Ramos (cell line): ENCODE results near the gene UBE2F.
"Not testable (repeated sequence)": the region's sequence is repeated elsewhere in the genome, so short reads cannot be mapped to it uniquely, and the experiment has no call there.

Source experiments
- in situ Hi-C: fragments of 300-500 bp; cut with MboI; formaldehyde crosslinking; loops from one replicate; pipeline ENCODE4 v1.14.3; 2022; ENCODE audit warnings: low sequenced_read_pairs; ENCODE audit not compliant: unreplicated experiment

Gene UBE2F

DNA sequence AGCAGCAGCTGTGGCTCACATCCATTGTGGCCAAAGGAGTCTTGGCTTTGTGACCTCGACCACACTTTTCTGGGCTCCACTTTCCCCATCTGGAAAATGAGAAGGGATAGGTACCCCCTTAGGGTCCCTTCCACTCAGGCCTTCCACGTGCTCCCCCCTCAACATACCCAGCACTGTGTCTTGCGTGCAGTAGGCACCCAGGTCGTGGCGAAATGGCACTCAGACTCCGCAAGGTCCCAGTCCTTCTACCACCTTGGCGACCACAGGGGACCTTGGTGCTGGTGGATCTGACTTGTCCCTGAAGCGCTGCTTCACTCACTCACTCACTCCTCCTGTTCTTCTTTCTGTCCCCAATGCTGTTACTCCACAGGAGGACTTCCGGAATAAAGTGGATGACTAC is 74.1 kb downstream of the UBE2F start:
- in situ Hi-C loops = no loop called here

- in situ Hi-C loops = no loop called here
These were observed 75.3 kb downstream of the UBE2F start for GRCh38 chr2:238042090-238042489.

GRCh38 chr2:238042849-238043584 is 76.2 kb downstream of the UBE2F start:
- in situ Hi-C loops = no loop called here

- in situ Hi-C loops = no loop called here
These were observed 77.0 kb downstream of the UBE2F start for GRCh38 chr2:238043851-238044250.

DNA sequence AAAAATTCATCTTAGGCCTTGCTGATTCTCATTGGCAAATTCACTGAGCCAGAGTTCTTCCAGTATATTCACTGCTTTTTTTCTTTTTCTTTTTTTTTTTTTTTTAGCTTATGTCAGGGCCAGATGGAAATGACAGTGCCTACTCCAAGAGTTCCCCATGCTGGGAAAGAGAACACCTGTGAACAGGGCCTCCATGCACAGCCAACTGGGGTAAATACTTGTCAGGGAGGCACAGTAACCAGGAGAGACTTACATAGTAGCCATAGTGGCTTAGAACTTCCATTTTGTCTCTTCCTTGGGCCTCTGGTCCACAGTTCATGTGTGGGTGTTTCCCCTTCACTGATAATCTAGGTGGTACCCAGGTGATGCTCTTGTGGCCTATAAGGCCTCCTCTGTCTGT is 78.8 kb downstream of the UBE2F start:
- in situ Hi-C loops = no loop called here

- in situ Hi-C loops = no loop called here
These were observed 80.0 kb downstream of the UBE2F start for GRCh38 chr2:238046725-238047270.

DNA sequence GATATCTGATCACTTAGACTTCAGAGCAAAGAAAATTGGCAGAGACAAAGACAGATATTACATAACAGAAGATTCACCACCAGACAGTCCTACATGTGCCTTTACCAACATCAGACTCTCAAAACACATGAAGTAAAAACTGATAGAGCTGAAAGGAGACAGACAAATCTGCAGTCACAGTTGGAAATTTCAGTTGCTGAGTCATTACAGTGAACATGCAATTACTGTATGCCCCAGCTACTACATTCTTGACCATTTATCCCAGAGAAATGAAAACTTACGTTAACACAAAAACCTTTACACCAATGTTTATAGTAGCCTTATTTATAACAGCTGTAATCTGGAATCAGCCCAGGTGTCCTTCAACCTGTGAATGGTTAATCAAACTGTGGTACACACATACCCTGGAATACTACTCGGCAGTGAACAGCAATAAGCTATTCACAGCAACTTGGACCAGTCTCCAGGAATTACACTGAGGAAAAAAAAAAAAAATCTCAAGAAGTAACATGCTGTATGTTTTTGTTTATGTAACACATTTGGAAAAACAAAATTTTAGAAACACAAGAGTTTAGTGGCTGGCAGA is 86.5 kb downstream of the UBE2F start:
- in situ Hi-C loops = no loop called here

DNA sequence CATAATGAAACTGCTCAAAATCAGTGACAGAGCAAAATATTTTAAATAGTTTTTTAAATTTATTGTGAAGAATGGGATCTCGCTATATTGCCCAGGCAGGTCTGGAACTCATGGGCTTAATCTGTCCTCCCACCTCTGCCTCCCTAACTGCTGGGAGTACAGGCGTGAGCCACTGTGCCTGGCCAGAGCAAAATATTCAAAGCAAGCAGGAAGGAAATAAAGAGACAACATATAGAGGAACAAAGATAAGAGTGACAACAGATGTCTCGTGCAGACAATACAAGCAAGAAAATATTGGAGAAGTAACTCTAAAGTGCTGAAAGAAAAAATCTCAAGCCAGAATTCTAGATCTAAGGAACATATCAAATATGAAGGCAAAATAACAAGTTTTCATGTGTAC is 89.0 kb downstream of the UBE2F start:
- in situ Hi-C loops = no loop called here

DNA sequence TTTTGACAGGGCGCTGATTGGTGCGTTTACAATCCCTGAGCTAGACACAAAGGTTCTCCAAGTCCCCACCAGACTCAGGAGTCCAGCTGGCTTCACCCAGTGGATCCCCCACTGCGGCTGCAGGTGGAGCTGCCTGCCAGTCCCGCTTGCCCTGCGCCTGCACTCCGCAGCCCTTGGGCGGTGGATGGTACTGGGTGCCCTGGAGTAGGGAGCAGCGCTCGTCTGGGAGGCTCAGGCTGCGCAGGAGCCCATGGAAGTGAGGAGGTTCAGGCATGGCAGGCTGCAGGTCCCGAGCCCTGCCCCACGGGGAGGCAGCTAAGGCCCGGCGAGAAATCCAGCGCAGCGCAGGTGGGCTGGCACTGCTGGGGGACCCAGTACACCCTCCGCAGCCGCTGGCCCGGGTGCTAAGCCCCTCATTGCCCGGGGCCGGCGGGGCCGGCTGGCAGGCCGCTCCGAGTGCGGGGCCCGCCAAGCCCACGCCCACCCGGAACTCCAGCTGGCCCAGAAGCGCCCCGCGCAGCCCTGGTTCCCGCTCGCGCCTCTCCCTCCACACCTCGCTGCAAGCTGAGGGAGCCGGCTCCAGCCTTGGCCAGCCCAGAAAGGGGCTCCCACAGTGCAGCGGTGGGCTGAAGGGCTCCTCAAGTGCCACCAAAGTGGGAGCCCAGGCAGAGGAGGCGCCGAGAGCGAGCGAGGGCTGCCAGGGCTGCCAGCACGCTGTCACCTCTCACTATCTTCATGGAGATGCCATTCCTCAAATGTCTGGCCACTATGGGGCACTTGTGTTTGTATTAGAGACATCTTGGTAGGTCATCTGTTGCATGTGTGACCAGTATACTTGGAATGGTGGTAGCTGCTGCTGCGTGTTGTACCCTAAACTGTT is 91.1 kb downstream of the UBE2F start:
- in situ Hi-C loops = not testable (repeated sequence)

DNA sequence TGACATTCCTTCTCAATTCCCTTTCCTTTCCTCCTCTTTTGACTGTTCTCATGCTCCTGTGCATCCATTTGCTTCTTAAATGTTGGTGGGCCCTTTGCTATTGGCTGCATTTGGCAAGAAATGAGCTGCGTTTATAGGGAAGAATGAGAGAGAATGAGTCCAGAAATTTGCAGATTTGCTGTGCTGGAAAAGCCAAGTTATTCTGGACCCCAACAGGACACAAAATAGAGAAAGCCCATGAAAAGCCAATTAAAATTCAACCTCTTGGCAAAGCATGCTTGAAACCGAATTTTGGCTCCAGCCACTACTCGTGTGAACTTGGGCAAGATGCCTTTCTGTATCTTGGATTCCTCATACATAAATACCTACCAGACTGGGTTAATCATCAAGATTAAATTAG is 92.7 kb downstream of the UBE2F start:
- in situ Hi-C loops = no loop called here

DNA sequence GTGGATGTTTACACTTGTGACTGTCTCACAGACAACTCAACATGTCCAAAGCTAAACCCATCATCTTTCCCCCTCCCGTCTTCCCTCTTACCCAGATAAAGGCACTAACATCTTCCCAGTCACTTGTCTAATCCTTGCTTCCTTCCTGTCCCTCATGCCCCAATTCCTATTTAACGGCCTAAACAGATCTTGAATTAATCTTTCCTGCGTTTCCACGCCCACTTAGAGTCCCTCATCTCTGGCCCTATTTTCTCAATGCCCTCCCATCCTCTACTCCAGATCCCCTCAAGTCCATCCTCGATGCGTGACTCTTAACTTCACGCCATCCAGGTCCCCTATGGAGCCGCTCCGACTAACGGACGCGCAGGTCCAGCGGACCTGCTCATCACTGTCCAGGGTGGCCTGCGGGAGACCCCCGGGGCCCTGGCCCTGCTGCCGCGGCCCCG is 93.3 kb downstream of the UBE2F start:
- in situ Hi-C loops = no loop called here

DNA sequence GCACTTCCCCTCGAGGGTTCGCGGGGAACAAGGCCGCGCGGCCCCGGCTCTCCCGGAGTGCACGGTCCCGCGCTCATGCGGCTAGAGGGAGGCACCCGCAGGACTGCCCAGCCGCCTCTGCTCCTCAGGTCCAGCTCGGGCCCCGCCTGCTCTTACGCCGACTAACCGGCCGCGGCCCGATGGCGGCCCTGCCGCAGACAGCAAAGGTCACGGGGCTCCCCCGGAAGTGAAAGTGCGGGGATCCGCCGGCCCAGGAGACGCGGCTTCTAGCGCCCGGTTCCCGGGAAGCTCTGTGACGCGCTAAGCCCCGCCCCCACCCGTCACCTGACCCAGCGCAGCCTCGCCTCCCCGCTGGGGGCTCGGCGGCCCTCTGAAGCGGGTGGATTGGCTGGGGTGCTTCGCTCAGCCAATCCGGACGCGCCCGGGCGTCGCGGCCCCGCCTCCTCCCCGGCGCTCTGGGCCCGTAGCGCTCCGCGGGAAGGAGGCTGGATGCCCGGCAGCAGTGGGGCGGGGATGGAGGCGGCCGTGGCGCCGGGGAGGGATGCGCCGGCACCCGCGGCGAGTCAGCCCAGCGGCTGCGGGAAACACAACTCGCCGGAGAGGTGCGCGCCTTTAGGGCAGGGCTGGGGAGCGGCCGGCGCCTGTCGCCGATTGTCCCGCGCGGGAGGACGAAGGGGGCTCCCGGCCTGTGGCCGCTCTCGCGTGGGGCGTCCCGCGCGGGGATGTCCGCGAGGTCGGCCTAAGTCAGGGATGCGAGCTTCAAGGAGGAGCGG is 93.9 kb downstream of the UBE2F start, which contains the start of gene SCLY:
Gene SCLY (plus strand): TSS at position 460 of the 773 bp plus-strand sequence. CDS start 54 bp downstream, at position 514.
- in situ Hi-C loops = no loop called here

- in situ Hi-C loops = no loop called here
These were observed 94.7 kb downstream of the UBE2F start for GRCh38 chr2:238061315-238062202.

DNA sequence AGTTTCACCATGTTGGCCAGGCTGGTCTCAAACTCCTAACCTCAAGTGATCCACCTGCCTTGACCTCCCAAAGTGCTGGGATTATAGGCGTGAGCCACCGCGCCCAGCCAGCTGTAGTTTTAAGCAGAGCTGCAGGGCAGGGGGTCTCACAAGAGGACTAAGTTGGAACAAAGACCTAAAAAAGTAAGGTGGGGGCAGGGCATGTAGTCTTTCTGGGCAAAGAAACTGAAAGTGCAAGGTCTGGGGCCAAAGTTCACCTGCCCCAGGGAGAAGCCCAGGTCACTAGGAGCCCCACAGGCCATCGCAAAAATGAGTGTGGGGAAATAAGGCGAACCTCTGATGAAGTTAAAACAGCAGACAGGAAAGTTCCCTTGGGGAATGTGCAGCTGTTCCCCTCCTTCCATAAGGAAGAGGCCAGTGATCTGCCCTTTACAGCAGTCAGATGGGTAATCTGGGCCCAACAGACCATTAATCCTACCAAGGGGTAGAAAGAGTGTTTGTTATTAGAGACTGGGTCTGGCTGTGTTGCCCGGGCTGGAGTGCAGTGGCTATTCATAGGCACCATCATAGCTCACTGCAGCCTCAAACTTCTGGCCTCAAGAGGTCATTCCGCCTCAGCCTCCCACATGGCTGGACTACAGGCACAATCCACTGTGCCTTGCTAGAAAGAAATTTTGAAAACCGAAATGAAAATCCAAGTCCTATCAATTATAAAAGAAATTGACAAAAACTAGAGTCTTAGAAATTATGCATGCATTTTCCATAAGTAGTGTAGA is 96.8 kb downstream of the UBE2F start:
- in situ Hi-C loops = no loop called here

GRCh38 chr2:238064376-238064775 is 97.6 kb downstream of the UBE2F start:
- in situ Hi-C loops = no loop called here

DNA sequence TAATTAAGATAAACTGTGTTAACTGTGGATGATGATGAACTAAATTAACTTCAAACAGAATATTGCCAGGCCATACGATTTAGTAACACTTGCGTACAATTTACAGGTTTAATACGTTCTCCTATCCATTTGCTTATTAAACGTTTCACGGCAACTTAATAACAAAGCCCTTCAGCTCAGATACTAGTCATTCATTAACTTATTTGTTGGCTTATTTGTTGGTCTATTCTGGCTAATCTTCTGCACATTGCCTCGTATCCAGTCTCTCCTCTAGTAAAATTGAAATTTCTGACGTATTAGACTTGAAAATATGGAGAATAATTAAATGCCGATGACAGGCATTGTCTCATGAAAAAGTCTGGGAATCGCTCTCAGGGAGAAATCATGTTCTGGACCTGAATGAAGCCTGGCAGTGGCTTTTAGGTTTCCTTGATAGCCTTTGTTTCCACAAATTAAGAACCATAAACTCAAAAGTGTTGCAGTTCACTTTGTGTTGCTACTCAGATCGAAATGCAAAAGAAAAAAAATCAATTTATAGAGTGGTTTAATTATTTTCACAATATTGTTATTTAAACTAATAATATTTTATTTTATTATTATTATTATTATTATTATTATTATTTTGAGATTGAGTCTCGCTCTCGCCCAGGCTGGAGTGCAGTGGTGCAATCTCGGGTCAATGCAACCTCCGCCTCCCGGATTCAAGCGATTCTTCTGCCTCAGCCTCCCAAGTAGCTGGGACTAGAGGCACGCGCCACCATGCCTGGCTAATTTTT is 98.4 kb downstream of the UBE2F start:
- in situ Hi-C loops = no loop called here

DNA sequence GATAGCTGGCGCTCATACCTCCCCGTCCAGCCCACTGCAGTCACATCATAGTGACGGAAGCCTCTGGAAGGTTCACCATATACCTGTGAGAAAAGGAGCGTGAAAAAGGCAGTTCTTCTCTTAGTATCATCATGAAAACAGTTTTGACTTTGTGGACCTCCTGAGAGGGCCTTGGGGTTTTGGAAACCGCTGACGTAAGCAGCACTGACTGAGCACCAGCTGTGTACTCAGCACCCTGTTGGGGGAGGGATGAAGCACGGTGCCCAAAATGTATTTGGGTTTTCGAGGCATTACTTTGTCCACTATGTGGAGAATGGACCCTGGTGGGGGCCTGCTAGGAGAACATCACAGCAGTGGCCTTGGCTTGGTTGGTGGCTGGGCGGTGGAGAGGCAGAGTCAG is 99.4 kb downstream of the UBE2F start:
- in situ Hi-C loops = no loop called here

DNA sequence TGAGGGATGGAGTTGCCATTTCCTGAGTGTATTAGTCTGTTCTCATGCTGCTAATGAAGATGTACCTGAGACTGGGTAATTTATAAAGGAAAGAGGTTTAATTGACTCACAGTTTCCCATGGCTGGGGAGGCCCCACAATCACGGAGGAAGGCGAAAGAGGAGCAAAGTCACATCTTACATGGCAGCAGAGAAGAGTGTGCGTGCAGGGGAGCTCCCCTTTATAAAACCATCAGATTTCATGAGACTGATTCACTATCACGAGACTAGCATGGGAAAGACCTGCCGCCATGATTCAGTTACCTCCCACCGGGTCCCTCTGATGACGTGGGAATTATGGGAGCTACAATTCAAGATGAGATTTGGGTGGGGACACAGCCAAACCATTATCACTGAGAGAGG is 99.9 kb downstream of the UBE2F start:
- in situ Hi-C loops = not testable (repeated sequence)
